IPS-NIHi11 (cell line): Measurements from ENCODE around the gene DNAJC21.
"Not testable (repeated sequence)": the region's sequence is repeated elsewhere in the genome, so short reads cannot be mapped to it uniquely, and the experiment has no call there.

ENCODE experiments used
- DNase-seq: peaks from one replicate; pipeline ENCODE4 v3.0.0; 2012; ENCODE audit warnings: mixed read lengths, low spot score

The DNAJC21 gene

GRCh38 chr5:34929134-34929719 lies at the start of gene DNAJC21:
Gene DNAJC21, plus strand, starts transcription at chr5:34929559. Its CDS starts 261 bp downstream, at chr5:34929820.
- peak; percentile 98 for DNase-seq

GRCh38 chr5:34881246-34881645 lies 48.1 kb upstream of the DNAJC21 start:
- DNase-seq: no peak

GRCh38 chr5:34886392-34887119 lies 42.8 kb upstream of the DNAJC21 start:
- no peak for DNase-seq

- DNase-seq: no peak
Observed at GRCh38 chr5:34889394-34889793, 40.0 kb upstream of the DNAJC21 start.

- DNase-seq: no peak
Observed at GRCh38 chr5:34891981-34892380, 37.4 kb upstream of the DNAJC21 start.

GRCh38 chr5:34892414-34892813 lies 36.9 kb upstream of the DNAJC21 start:
- DNase-seq: no peak

GRCh38 chr5:34894716-34895115 lies 34.6 kb upstream of the DNAJC21 start:
- DNase-seq: no peak

GRCh38 chr5:34895641-34896419 lies 33.5 kb upstream of the DNAJC21 start:
- no peak for DNase-seq

- DNase-seq: no peak
Observed at GRCh38 chr5:34897646-34898045, 31.7 kb upstream of the DNAJC21 start.

- DNase-seq: peak; percentile 69
Observed at GRCh38 chr5:34898258-34898895, 31.0 kb upstream of the DNAJC21 start.

GRCh38 chr5:34899066-34899465 lies 30.3 kb upstream of the DNAJC21 start:
- no peak for DNase-seq

GRCh38 chr5:34900652-34901051 lies 28.7 kb upstream of the DNAJC21 start:
- no peak for DNase-seq

- no peak for DNase-seq
Observed at GRCh38 chr5:34903260-34903659, 26.1 kb upstream of the DNAJC21 start.

- peak; percentile 29 for DNase-seq
Observed at GRCh38 chr5:34905564-34905963, 23.8 kb upstream of the DNAJC21 start.

- no peak for DNase-seq
Observed at GRCh38 chr5:34913072-34913471, 16.3 kb upstream of the DNAJC21 start.

GRCh38 chr5:34914671-34915138 lies 14.7 kb upstream of the DNAJC21 start:
- peak; percentile 26 for DNase-seq

- peak; percentile 90 for DNase-seq
Observed at GRCh38 chr5:34915139-34915855, 14.1 kb upstream of the DNAJC21 start, which contains the start of the genes BRIX1 and RAD1. Gene BRIX1, plus strand, starts transcription at chr5:34915711. Its CDS starts 28 bp downstream, at chr5:34915739. Gene RAD1, minus strand, starts transcription at chr5:34915504. Its CDS starts 612 bp downstream, at chr5:34914892.

- no peak for DNase-seq
Observed at GRCh38 chr5:34915856-34916192, 13.5 kb upstream of the DNAJC21 start.

- no peak for DNase-seq
Observed at GRCh38 chr5:34916518-34916917, 12.8 kb upstream of the DNAJC21 start.

GRCh38 chr5:34918025-34918424 lies 11.3 kb upstream of the DNAJC21 start:
- DNase-seq: no peak

GRCh38 chr5:34919077-34919476 lies 10.3 kb upstream of the DNAJC21 start:
- no peak for DNase-seq

GRCh38 chr5:34923256-34923655 lies 6.1 kb upstream of the DNAJC21 start:
- not testable (repeated sequence) for DNase-seq
